Tibial artery (tissue), 4 donors: ENCODE data around the gene MAPRE3.

Experiments used
- DNase-seq, 2 donors: peaks; one replicate each; pipeline ENCODE4 v3.0.0-alpha.2; 2019
- H3K27ac ChIP-seq, 2 donors: fragments of 200-600 bp; sonication (generic) in 1 of 2; 1 replicate in 1 of 2; 2 replicates in 1 of 2; pipeline ENCODE4 v1.5.1; 2018 to 2019; ENCODE audit warnings: mild to moderate bottlenecking in 1 of 2
- H3K27me3 ChIP-seq, 2 donors: fragments of 200-600 bp; sonication (generic) in 1 of 2; one replicate each; pipeline versions ENCODE4 v1.5.1 to v1.6.0; 2016 to 2019
- H3K36me3 ChIP-seq, 3 donors: fragments of 200-600 bp; sonication (generic) in 2 of 3; one replicate each; pipeline ENCODE4 v1.5.1; 2016 to 2019; ENCODE audit warnings: mild to moderate bottlenecking in 2 of 3
- H3K4me1 ChIP-seq, 4 donors: fragments of 200-600 bp; sonication (generic) in 2 of 4; 1 replicate in 3 of 4; 2 replicates in 1 of 4; pipeline ENCODE4 v1.5.1; 2016 to 2019
- H3K4me3 ChIP-seq, 2 donors: fragments of 200-600 bp; sonication (generic) in 1 of 2; 1 replicate in 1 of 2; 2 replicates in 1 of 2; pipeline ENCODE4 v1.5.1; 2018 to 2019; ENCODE audit warnings: mild to moderate bottlenecking in 2 of 2
- H3K9me3 ChIP-seq, 3 donors: fragments of 200-600 bp; sonication (generic) in 1 of 3; one replicate each; pipeline ENCODE4 v1.5.1; 2016 to 2019
- intact Hi-C: fragments of 100-400 bp; cut with DNase I; formaldehyde crosslinking; loops from one replicate; pipeline ENCODE4 v1.15.0; 2023; ENCODE audit warnings: low total_unique reads
- TF ChIP-seq, protein P1 (sequence below), 2 experiments: fragments of 200-600 bp in 1 of 2; fragments of 450-650 bp in 1 of 2; IDR thresholded peaks; one replicate each; pipeline ENCODE4 v1.5.1; 2017 to 2019; ENCODE audit warnings: antibody characterized with exemption in 2 of 2, mild to moderate bottlenecking in 1 of 2, moderate library complexity in 1 of 2

Gene MAPRE3

DNA sequence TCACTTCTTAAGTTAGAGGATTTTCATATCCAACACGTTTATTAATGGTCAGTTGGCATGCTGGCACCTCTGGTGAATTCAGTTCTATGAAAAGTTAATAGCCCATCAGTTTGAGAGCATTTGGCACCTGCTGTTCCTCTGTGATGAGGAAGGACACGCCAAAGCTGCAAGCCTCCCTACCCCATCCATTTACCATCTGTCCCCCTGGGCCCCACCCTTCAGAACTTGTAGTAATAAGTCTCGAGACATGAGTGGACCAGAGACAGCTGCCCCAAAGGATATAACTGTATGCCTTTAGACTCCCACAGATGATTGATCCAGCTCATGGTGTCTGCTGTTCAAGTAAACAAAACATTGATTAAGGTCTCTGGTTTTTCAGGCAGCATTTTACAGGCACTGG, 94.7 kb downstream of the MAPRE3 start:
- intact Hi-C loops = no loop called here
- TF ChIP-seq, protein P1, sequence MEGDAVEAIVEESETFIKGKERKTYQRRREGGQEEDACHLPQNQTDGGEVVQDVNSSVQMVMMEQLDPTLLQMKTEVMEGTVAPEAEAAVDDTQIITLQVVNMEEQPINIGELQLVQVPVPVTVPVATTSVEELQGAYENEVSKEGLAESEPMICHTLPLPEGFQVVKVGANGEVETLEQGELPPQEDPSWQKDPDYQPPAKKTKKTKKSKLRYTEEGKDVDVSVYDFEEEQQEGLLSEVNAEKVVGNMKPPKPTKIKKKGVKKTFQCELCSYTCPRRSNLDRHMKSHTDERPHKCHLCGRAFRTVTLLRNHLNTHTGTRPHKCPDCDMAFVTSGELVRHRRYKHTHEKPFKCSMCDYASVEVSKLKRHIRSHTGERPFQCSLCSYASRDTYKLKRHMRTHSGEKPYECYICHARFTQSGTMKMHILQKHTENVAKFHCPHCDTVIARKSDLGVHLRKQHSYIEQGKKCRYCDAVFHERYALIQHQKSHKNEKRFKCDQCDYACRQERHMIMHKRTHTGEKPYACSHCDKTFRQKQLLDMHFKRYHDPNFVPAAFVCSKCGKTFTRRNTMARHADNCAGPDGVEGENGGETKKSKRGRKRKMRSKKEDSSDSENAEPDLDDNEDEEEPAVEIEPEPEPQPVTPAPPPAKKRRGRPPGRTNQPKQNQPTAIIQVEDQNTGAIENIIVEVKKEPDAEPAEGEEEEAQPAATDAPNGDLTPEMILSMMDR (IDR thresholded peaks at IDR 0.05) = no peak
- Histone ChIP-seq H3K27me3 (no peaks in the 10 kb centered on the region), H3K9me3 (no peaks in the 10 kb centered on the region), H3K27ac (no peak overlapping the region), H3K4me1 (peaks cover 0 to 25% (median 20%) of the 10 kb centered on the region in 4 donors), H3K36me3 (peaks cover 7 to 68% (median 14%) of the 10 kb centered on the region in 3 donors), H3K4me3 (no peak overlapping the region)
- no peak for DNase-seq

DNA sequence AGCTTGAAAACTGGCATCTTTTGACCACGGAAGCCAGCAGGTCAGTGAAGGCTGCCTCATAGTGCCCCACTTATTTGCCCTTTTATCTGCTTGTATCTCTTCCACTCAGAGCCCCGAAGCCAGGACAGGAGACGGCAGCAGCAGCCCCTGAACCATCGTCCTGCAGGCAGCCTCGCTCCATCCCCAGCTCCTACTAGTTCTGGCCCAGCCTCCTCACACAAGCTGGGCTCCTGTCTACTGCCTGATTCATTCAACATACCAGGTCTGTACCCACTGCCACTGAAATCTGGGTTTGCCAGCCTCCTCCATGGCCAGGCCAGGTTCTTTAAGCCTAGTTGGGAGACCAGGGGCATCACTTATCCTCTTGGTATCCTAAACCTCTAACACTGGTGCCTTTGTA, 96.9 kb downstream of the MAPRE3 start:
- DNase-seq = no peak
- H3K4me3 ChIP-seq = no peak overlapping the region
- peaks cover 3 to 39% (median 31%) of the 10 kb centered on the region in 4 donors for H3K4me1 ChIP-seq
- H3K9me3 ChIP-seq = no peaks in the 10 kb centered on the region
- intact Hi-C loops = no loop called here
- TF ChIP-seq, protein P1 (IDR thresholded peaks at IDR 0.05) = no peak
- no peaks in the 10 kb centered on the region for H3K27me3 ChIP-seq
- no peak overlapping the region for H3K27ac ChIP-seq
- H3K36me3 ChIP-seq = peaks cover 7 to 63% (median 10%) of the 10 kb centered on the region in 3 donors

DNA sequence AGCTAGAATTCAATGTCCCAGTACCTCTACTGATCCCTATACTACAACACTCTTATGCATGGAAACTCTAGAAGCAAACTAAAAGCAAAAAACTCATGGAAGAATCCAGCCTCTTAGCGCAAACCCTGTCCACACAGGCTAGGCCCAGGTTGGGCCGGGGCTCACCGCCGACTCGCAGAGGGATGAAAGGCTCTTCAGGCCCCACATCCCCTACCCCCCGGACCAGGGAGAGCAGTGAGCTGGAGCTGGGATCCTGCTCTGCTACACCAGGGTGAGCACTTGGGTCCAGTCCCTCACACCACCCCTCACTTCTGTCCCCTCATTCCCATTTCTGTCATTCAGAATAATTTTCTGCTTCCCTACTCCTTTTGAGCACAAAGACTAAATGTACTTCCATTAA, 99.0 kb downstream of the MAPRE3 start:
- H3K27me3 ChIP-seq = no peaks in the 10 kb centered on the region
- intact Hi-C loops = no loop called here
- TF ChIP-seq, protein P1 (IDR thresholded peaks at IDR 0.05) = no peak
- H3K27ac ChIP-seq = peak overlapping the region; percentile 96 to 98
- H3K4me3 ChIP-seq = peak overlapping the region in 1 of 2 donors; percentile 95
- no peaks in the 10 kb centered on the region for H3K9me3 ChIP-seq
- no peak for DNase-seq
- H3K4me1 ChIP-seq = peaks cover 3 to 54% (median 47%) of the 10 kb centered on the region in 4 donors
- H3K36me3 ChIP-seq = peaks cover 7 to 53% (median 10%) of the 10 kb centered on the region in 3 donors

DNA sequence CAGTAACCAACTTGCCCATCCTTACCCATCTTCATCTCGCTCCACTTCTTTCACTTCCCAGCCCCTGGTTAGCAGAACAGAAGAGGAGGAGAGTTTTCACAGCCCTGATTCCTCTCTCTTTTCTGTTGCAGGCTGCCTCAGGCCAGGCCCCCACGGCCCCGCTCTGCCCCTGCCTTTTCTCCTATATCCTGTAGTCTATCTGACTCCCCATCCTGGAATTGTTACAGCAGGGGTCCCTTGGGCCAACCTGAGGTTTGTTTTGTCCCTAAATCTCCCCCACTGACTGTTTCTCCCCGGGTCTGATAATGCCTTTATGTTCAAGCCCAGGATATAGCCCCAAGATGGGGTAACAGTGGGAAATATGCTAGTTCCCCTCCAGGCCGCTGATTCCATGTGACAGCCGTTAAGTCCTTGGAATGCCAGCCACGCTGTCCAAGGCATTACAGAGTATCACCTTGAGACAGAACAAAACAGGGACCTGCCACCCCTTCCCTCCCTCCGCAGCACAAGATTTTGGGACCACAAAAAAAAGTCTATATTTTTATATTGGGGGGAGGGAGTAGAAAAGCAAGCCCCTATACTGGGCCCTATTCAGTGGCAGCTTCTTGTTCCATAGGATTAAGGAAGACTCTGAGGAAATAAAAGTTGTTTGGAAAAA, 99.7 kb downstream of the MAPRE3 start:
- peaks cover 6 to 47% (median 10%) of the 10 kb centered on the region in 3 donors for H3K36me3 ChIP-seq
- no peak for DNase-seq
- H3K4me1 ChIP-seq = peaks cover 3 to 60% (median 53%) of the 10 kb centered on the region in 4 donors
- peak overlapping the region; percentile 96 to 98 for H3K27ac ChIP-seq
- H3K27me3 ChIP-seq = no peaks in the 10 kb centered on the region
- H3K4me3 ChIP-seq = peak overlapping the region; percentile 90 to 95
- TF ChIP-seq, protein P1 (IDR thresholded peaks at IDR 0.05) = no peak
- H3K9me3 ChIP-seq = no peaks in the 10 kb centered on the region
- intact Hi-C loops = no loop called here

DNA sequence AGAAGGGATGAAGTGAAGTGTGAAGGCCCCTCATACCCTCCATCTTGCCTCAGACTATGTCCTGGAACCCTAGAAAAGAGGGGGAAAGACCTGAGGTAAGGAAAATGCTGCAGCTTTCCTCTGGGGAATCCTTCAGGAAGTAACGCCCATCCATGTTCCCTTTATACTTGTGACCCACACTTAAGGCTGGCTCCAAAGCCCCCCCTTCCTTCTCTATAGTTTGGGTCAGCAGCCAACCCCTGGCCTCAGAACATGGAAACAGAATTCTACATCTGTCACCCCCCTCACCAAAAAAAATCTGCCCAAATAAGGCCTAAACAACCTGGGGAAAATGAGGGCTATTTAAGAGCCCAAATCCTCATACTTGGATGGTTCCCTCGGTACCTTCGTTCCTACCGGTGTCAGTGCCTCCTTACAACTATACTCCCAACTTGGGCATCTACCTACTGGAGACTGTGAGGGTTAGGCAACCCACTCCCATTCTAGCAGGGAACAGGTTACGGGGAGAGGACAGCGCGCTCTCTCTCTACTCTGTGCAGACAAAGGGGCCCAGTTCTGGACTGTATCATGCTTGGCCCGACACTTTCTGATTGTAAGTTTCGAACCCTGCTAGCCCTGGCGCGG, 100.3 kb downstream of the MAPRE3 start:
- peaks cover 3 to 67% (median 54%) of the 10 kb centered on the region in 4 donors for H3K4me1 ChIP-seq
- intact Hi-C loops = no loop called here

More for the DNA sequence above, 100.3 kb downstream of the MAPRE3 start:
- Histone ChIP-seq H3K27ac (peak overlapping the region; percentile 96 to 98), H3K4me3 (peak overlapping the region; percentile 90 to 95), H3K9me3 (no peaks in the 10 kb centered on the region), H3K36me3 (peaks cover 0 to 40% (median 10%) of the 10 kb centered on the region in 3 donors), H3K27me3 (no peaks in the 10 kb centered on the region)
- DNase-seq = no peak
- TF ChIP-seq, protein P1 (IDR thresholded peaks at IDR 0.05) = no peak
